HEK293T (cell line): ENCODE results near the gene PLCL2.
"Not testable (repeated sequence)": the region's sequence is repeated elsewhere in the genome, so short reads cannot be mapped to it uniquely, and the experiment has no call there.

Source experiments
- CTCF ChIA-PET: fragments of 350-600 bp; formaldehyde crosslinking; extraction: SDS; loops from one replicate; lab custom pipeline; 2021; ENCODE audit warnings: antibody characterized with exemption, inconsistent platforms; lab: Yijun Ruan, JAX
- POLR2A ChIA-PET: fragments of 350-600 bp; formaldehyde crosslinking; extraction: SDS; loops from one replicate; lab custom pipeline; 2020; ENCODE audit warnings: antibody characterized with exemption, inconsistent platforms; lab: Yijun Ruan, JAX
- DNase-seq: peaks from one replicate; pipeline ENCODE4 v3.0.0; 2012; ENCODE audit warnings: mixed read lengths; ENCODE audit errors: extremely low spot score
- ARNT ChIP-seq: fragments of 450-650 bp; IDR thresholded peaks from 2 replicates; pipeline ENCODE4 v1.6.1; 2017; ENCODE audit warnings: mild to moderate bottlenecking
- BHLHE40 ChIP-seq: fragments of 450-650 bp; IDR thresholded peaks from 2 replicates; pipeline ENCODE4 v1.6.1; 2016; ENCODE audit warnings: mild to moderate bottlenecking, moderate library complexity, borderline replicate concordance
- CTBP1 ChIP-seq: fragments of 450-650 bp; IDR thresholded peaks from 2 replicates; pipeline ENCODE4 v1.6.1; 2016; ENCODE audit warnings: borderline replicate concordance
- ELF4 ChIP-seq: fragments of 450-650 bp; IDR thresholded peaks from 2 replicates; pipeline ENCODE4 v1.6.1; 2017; ENCODE audit warnings: antibody characterized with exemption
- FOXA1 ChIP-seq: fragments of 450-650 bp; IDR thresholded peaks from 2 replicates; pipeline ENCODE4 v1.6.1; 2016; ENCODE audit warnings: mild to moderate bottlenecking
- FOXK2 ChIP-seq: fragments of 450-650 bp; IDR thresholded peaks from 2 replicates; pipeline ENCODE4 v1.6.1; 2016; ENCODE audit warnings: mild to moderate bottlenecking
- FOXM1 ChIP-seq: fragments of 450-650 bp; IDR thresholded peaks from 2 replicates; pipeline ENCODE4 v1.6.1; 2017; ENCODE audit warnings: mild to moderate bottlenecking, borderline replicate concordance
- HDGF ChIP-seq: fragments of 450-650 bp; IDR thresholded peaks from 2 replicates; pipeline ENCODE4 v1.6.1; 2017; ENCODE audit warnings: antibody characterized with exemption, borderline replicate concordance
- L3MBTL2 ChIP-seq: fragments of 450-650 bp; conservative IDR thresholded peaks from 2 replicates; pipeline ENCODE4 v1.6.1; 2016; ENCODE audit warnings: mild to moderate bottlenecking
- LEF1 ChIP-seq: fragments of 450-650 bp; IDR thresholded peaks from 2 replicates; pipeline ENCODE4 v1.6.1; 2017; ENCODE audit warnings: mild to moderate bottlenecking, borderline replicate concordance
- NFRKB ChIP-seq: fragments of 450-650 bp; IDR thresholded peaks from 2 replicates; pipeline ENCODE4 v1.6.1; 2016; ENCODE audit warnings: mild to moderate bottlenecking, moderate library complexity
- SP1 ChIP-seq: fragments of 450-650 bp; IDR thresholded peaks from 2 replicates; pipeline ENCODE4 v1.6.1; 2017
- SUZ12 ChIP-seq: fragments of 450-650 bp; IDR thresholded peaks from 2 replicates; pipeline ENCODE4 v1.6.1; 2016; ENCODE audit warnings: mild to moderate bottlenecking
- TARDBP ChIP-seq: fragments of 450-650 bp; IDR thresholded peaks from 2 replicates; pipeline ENCODE4 v1.6.1; 2016
- ZNF384 ChIP-seq: fragments of 450-650 bp; IDR thresholded peaks from 2 replicates; pipeline ENCODE4 v1.6.1; 2016
- TF ChIP-seq, protein P1 (sequence below): fragments of 450-650 bp; IDR thresholded peaks from 2 replicates; pipeline ENCODE4 v1.6.1; 2016

PLCL2 gene

DNA sequence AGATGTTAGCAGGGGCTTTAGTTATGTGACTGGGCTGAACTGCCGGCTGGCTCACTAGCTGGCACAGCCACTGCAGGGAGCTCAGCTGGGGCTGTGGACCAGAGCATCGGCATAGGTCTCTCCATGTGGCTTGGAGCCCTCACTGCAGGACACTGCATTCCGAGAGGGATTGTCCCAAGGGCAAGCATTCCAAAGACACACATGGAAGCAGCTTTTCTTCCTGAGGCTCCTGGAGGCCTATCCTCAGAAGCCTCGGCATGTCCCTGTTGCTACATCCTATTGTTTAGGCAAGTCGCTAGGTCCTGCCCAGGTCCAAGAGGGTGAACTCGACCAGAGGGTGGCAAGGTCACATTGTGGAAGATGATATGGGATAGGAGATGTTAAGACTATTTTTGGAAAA lies 209.8 kb downstream of the PLCL2 start:
- CTCF ChIA-PET: no interaction called here
- no peak for DNase-seq
- POLR2A ChIA-PET: no interaction called here
- TF ChIP-seq ELF4 (no peak), HDGF (no peak), ZNF384 (no peak), L3MBTL2 (no peak), FOXA1 (no peak), SP1 (no peak)

DNA sequence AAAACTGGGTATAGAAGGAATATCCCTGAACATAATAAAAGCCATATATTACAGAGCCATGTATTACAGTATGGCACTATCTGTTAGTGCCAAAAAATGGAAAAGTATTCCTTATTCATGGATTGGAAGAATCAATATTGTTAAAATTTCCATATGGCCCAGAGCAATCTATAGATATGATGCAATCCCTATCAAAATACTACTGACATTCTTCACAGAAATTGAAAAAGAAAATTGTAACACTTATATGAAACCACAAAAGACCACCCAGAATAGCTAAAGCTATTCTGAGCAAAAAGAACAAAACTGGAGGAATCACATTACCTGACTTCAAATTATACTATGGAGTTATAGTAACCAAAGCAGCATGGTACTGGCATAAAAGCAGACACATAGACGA lies 218.8 kb downstream of the PLCL2 start:
- ChIA-PET CTCF (no interaction called here), POLR2A (no interaction called here)
- no peak for TF ChIP-seq NFRKB
- TF ChIP-seq SUZ12: no peak
- no peak for TF ChIP-seq ZNF384
- TF ChIP-seq L3MBTL2: no peak
- no peak for TF ChIP-seq TARDBP
- no peak for TF ChIP-seq LEF1
- TF ChIP-seq, protein P1, sequence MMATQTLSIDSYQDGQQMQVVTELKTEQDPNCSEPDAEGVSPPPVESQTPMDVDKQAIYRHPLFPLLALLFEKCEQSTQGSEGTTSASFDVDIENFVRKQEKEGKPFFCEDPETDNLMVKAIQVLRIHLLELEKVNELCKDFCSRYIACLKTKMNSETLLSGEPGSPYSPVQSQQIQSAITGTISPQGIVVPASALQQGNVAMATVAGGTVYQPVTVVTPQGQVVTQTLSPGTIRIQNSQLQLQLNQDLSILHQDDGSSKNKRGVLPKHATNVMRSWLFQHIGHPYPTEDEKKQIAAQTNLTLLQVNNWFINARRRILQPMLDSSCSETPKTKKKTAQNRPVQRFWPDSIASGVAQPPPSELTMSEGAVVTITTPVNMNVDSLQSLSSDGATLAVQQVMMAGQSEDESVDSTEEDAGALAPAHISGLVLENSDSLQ: no peak
- no peak for DNase-seq

DNA sequence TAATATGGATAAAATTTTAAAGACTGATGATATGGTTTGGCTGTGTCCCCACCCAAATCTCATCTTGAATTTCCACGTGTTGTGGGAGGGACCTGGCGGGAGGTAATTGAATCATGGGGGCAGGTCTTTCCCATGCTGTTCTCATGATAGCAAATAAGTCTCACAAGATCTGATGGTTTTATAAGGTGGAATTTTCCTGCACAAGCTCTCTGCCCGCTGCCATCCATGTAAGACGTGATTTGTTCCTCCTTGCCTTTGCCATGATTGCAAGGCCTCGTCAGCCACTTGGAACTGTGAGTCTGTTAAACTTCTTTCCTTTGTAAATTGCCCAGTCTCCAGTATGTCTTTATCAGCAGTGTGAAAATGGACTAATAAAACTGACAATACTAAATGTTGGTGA lies 222.0 kb downstream of the PLCL2 start:
- POLR2A ChIA-PET, CTCF ChIA-PET, DNase-seq: not testable (repeated sequence)

DNA sequence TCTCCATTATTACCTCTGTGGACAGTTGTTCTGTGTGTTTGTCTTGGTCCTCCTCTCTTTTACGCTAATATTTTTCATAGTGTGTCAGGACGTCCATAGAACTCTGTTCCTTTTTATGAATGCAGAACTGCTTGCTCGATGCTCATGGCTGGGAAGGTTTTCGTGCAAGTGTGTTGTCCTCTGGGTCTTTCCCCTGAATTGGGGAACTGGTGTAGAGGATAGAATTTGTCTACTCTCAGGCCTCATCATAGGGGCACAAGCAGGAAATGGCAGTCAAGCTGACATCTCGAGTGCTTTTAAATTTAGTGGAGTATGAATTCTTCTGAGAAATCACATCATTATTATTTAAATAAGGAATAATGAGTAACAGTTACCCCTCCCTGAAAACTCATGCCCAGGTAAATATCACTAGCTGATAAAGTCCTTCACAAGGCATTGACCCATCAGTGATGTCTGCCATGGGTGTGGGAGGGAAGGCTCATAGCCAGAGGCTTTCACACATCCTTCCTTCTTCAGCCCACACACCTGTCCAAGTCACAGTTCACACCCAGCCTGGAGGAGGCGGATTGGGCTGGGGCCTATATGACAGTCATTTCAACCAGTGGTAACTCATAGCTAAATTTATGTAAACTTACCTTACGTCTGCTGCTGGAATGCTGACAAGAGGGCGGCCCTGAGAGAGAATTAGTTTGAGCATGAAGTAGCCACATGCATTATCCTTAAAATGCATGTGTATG lies 226.1 kb downstream of the PLCL2 start:
- no peak for TF ChIP-seq FOXA1
- TF ChIP-seq, protein P1: no peak
- no peak for TF ChIP-seq SP1
- TF ChIP-seq BHLHE40: no peak
- DNase-seq: no peak
- CTCF ChIA-PET: no interaction called here
- POLR2A ChIA-PET: no interaction called here

GRCh38 chr3:17111586-17111985 lies 226.8 kb downstream of the PLCL2 start:
- ChIA-PET CTCF (no interaction called here), POLR2A (no interaction called here)
- no peak for DNase-seq
- TF ChIP-seq CTBP1: no peak
- TF ChIP-seq NFRKB: no peak
- TF ChIP-seq FOXA1: no peak
- TF ChIP-seq ELF4: no peak
- no peak for TF ChIP-seq ZNF384
- TF ChIP-seq, protein P1: no peak
- TF ChIP-seq SUZ12: no peak
- TF ChIP-seq TARDBP: no peak
- no peak for TF ChIP-seq ARNT
- no peak for TF ChIP-seq BHLHE40
- TF ChIP-seq L3MBTL2: no peak
- TF ChIP-seq LEF1: no peak
- TF ChIP-seq HDGF: no peak
- no peak for TF ChIP-seq SP1
- TF ChIP-seq FOXK2: no peak
- TF ChIP-seq FOXM1: no peak

DNA sequence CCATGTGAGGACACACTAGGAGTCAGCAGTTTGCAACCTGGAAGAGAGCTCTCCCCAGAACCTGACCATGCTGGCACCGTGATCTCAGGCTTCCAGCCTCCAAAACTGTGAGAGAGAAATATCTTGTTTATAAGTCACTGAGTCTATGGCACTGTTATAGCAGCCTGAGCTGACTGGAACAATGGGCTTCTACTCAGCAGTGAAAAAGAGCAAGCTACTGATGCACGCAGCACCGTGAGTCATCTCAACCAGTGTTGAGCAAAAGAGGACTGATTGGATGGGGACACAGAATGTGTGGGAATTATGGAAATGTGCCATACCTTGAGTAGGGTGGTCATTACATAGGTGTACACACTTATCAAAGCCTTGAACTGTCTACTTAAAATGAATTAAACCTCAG lies 230.4 kb downstream of the PLCL2 start:
- ChIA-PET CTCF (no interaction called here), POLR2A (no interaction called here)
- TF ChIP-seq ZNF384: no peak
- TF ChIP-seq CTBP1: no peak
- no peak for TF ChIP-seq TARDBP
- TF ChIP-seq ARNT: no peak
- TF ChIP-seq FOXA1: no peak
- TF ChIP-seq FOXM1: no peak
- TF ChIP-seq HDGF: no peak
- no peak for TF ChIP-seq ELF4
- no peak for TF ChIP-seq FOXK2
- TF ChIP-seq L3MBTL2: no peak
- TF ChIP-seq BHLHE40: no peak
- TF ChIP-seq SUZ12: no peak
- DNase-seq: no peak

DNA sequence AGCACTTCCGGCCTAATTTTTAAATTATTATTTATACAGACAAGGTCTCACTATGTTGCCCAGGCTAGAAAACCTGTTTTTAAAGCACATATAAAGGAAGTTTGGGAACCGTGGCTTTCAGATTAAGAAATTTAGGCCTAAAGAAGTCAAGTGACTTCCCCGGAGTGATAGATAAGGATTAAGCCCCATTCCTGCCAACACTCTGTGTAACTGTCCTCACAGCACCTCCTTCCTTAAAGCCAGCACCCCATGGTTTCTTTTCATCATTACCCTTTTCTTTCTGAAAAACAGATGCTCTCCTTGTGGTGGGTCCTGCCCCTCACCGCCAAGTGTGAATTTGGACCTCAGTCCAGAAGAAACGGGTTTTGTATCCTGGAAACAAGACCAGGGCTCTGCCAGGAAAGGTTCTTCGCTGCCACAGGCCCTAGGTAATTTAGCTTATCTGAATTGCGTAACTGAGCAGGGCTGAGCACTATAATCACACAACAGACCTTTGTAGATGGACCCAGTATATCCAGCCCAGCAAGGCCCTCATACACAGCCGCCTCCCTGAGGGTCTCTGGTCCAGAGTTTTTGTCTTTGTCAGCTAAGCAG lies 231.3 kb downstream of the PLCL2 start:
- TF ChIP-seq SUZ12 (no peak), SP1 (no peak), NFRKB (no peak), LEF1 (no peak), BHLHE40 (no peak), FOXK2 (no peak), TARDBP (no peak)
- POLR2A ChIA-PET: no interaction called here
- CTCF ChIA-PET: no interaction called here
- no peak for DNase-seq
